K562 (cell line): ENCODE measurements around the gene NPAS2. TPM values are rescaled to one million over a fixed set of nuclear protein-coding genes. Genes with fewer than 3 reads are reported as not detected.

Experiments
- ATAC-seq: fragments of 200-7000 bp; cut with Tn5 transposase; 3 replicates; pipeline ENCODE4 v1.9.1; 2020; ENCODE audit warnings: moderate library complexity
- BruUV-seq: library from RNA; stranded (reverse); fragments of 400-500 nt; replicated peaks from 2 replicates; lab custom pipeline; 2021; lab: Mats Ljungman, UMichigan
- CTCF ChIA-PET: fragments of 300-600 bp; formaldehyde crosslinking; extraction: SDS; loops from one replicate; lab custom pipeline; 2021; ENCODE audit warnings: low intra/inter-chr PET ratio; lab: Yijun Ruan, JAX
- POLR2A ChIA-PET: fragments of 300-600, 350-650 bp; sonication (Branson Sonifier 250); formaldehyde crosslinking; extraction: SDS; loops from one replicate; lab custom pipeline; 2021; ENCODE audit warnings: antibody characterized with exemption, inconsistent platforms; lab: Yijun Ruan, JAX
- DNase-seq, 4 experiments: peaks; one replicate each; pipeline versions ENCODE4 v3.0.0 to v3.0.0-alpha.2; 2011 to 2018; ENCODE audit warnings: low spot score in 3 of 4, mixed read lengths in 3 of 4; ENCODE audit errors: extremely low read depth in 1 of 4
- FAIRE-seq: peaks from 2 replicates; lab custom pipeline; 2011; peaks lifted over from hg19 to GRCh38; lab: Jason Lieb, UNC
- H2AFZ ChIP-seq: 2 replicates; pipeline ENCODE4 v1.6.0; 2011; ENCODE audit warnings: low read depth, low read length, control low read depth, inconsistent platforms
- H3K27ac ChIP-seq: fragments of 200-600 bp; 3 replicates; pipeline ENCODE4 v1.8.0; 2011; ENCODE audit warnings: low read depth, mild to moderate bottlenecking, control low read depth, inconsistent platforms, low read length, moderate library complexity, mixed read lengths; ENCODE audit errors: extremely low read depth
- H3K27me3 ChIP-seq, 2 experiments: fragments of 300-600 bp in 1 of 2; 2 replicates in 1 of 2; 3 replicates in 1 of 2; pipeline versions ENCODE4 v1.6.0 to v1.8.0; 2011; ENCODE audit warnings: inconsistent platforms in 2 of 2, low read length in 2 of 2, mild to moderate bottlenecking in 1 of 2, mixed read lengths in 1 of 2, moderate library complexity in 1 of 2; ENCODE audit not compliant: control insufficient read depth in 2 of 2, insufficient read depth in 2 of 2
- H3K36me3 ChIP-seq: fragments of 300-600 bp; 3 replicates; pipeline ENCODE4 v1.8.0; 2011; ENCODE audit warnings: mild to moderate bottlenecking, low read length, inconsistent platforms; ENCODE audit not compliant: control insufficient read depth, insufficient read depth
- H3K4me1 ChIP-seq, 2 experiments: fragments of 200-600 bp in 1 of 2; replicated peaks in 1 of 2; 2 replicates in 1 of 2; 3 replicates in 1 of 2; pipeline versions ENCODE4 v1.5.1 to v1.8.0; 2011; ENCODE audit warnings: inconsistent platforms in 2 of 2, low read length in 2 of 2, mild to moderate bottlenecking in 1 of 2, mixed read lengths in 1 of 2, moderate library complexity in 1 of 2; ENCODE audit not compliant: control insufficient read depth in 2 of 2, insufficient read depth in 2 of 2
- H3K4me2 ChIP-seq: 2 replicates; pipeline ENCODE4 v1.6.1; 2011; ENCODE audit warnings: low read length, control low read depth, inconsistent platforms, mixed read lengths; ENCODE audit not compliant: insufficient read depth
- H3K4me3 ChIP-seq: fragments of 200-600 bp; sonication (generic), shearing (Covaris generic); 2 replicates; pipeline ENCODE4 v1.5.1; 2016; ENCODE audit warnings: control low read depth, inconsistent platforms
- H3K79me2 ChIP-seq: fragments of 200-600 bp; 3 replicates; pipeline ENCODE4 v1.8.0; 2011; ENCODE audit warnings: low read length, inconsistent platforms; ENCODE audit not compliant: control insufficient read depth, insufficient read depth
- H3K9ac ChIP-seq, 2 experiments: 2 replicates each; pipeline versions ENCODE4 v1.6.0 to v1.6.1; 2011; ENCODE audit warnings: low read depth in 2 of 2, low read length in 2 of 2, control low read depth in 1 of 2, inconsistent platforms in 1 of 2, mild to moderate bottlenecking in 1 of 2, mixed read lengths in 1 of 2; ENCODE audit not compliant: insufficient read depth in 1 of 2
- H3K9me1 ChIP-seq: one replicate; pipeline ENCODE4 v1.6.0; 2011; ENCODE audit warnings: inconsistent platforms, mild to moderate bottlenecking, low read length, moderate library complexity; ENCODE audit not compliant: control insufficient read depth, insufficient read depth
- H3K9me3 ChIP-seq: replicated peaks from 2 replicates; pipeline ENCODE4 v1.5.1; 2011; ENCODE audit warnings: low read depth, low read length, inconsistent platforms; ENCODE audit not compliant: control insufficient read depth, insufficient read depth
- H4K20me1 ChIP-seq: replicated peaks from 2 replicates; pipeline ENCODE4 v1.6.1; 2011; ENCODE audit warnings: low read length, inconsistent platforms, mixed read lengths; ENCODE audit not compliant: control insufficient read depth, insufficient read depth
- CLOCK ChIP-seq: fragments of 250-450 bp; sonication (Bioruptor Pico); IDR thresholded peaks from 2 replicates; pipeline ENCODE4 v1.4.0; 2020; ENCODE audit warnings: mild to moderate bottlenecking, moderate library complexity, borderline replicate concordance
- E2F4 ChIP-seq: sonication (generic); formaldehyde crosslinking; IDR thresholded peaks from 2 replicates; pipeline ENCODE4 v1.8.0; 2022; ENCODE audit warnings: mild to moderate bottlenecking, low read depth, missing genetic modification reagents
- E4F1 ChIP-seq: fragments of 250-450 bp; sonication (Bioruptor Pico); IDR thresholded peaks from 2 replicates; pipeline ENCODE4 v1.5.0; 2021; ENCODE audit warnings: mild to moderate bottlenecking, borderline replicate concordance
- ERF ChIP-seq: fragments of 450-650 bp; formaldehyde crosslinking; IDR thresholded peaks from 2 replicates; pipeline ENCODE4 v1.4.0; 2020; ENCODE audit warnings: mild to moderate bottlenecking, mixed read lengths
- ETS2 ChIP-seq: IDR thresholded peaks from 2 replicates; pipeline ENCODE4 v1.6.1; 2016; ENCODE audit warnings: borderline replicate concordance, missing genetic modification characterization, mild to moderate bottlenecking, moderate library complexity, missing compliant biosample characterization; ENCODE audit not compliant: poor library complexity, severe bottlenecking
- GTF2B ChIP-seq: IDR thresholded peaks from 2 replicates; pipeline ENCODE4 v1.6.1; 2011; ENCODE audit not compliant: insufficient read length; ENCODE audit errors: extremely low read depth
- HDAC3 ChIP-seq: fragments of 450-650 bp; IDR thresholded peaks from 2 replicates; pipeline ENCODE4 v1.6.1; 2018; ENCODE audit warnings: borderline replicate concordance, mild to moderate bottlenecking, moderate library complexity; ENCODE audit not compliant: partially characterized antibody
- HNRNPL ChIP-seq: fragments of 200-400 bp; formaldehyde crosslinking; IDR thresholded peaks from 2 replicates; pipeline ENCODE4 v1.6.1; 2017; ENCODE audit warnings: low read depth, mild to moderate bottlenecking, low read length
- NFATC3 ChIP-seq: fragments of 450-650 bp; IDR thresholded peaks from 2 replicates; pipeline ENCODE4 v1.6.1; 2017; ENCODE audit warnings: mild to moderate bottlenecking
- RAD51 ChIP-seq: fragments of 450-650 bp; IDR thresholded peaks from 2 replicates; pipeline ENCODE4 v1.7.1; 2016; ENCODE audit warnings: low read depth, mild to moderate bottlenecking, borderline replicate concordance
- SMARCB1 ChIP-seq: IDR thresholded peaks from 2 replicates; pipeline ENCODE4 v1.6.1; 2011; ENCODE audit warnings: improper control_type of control experiment, low read depth; ENCODE audit not compliant: insufficient read length
- ZNF239 ChIP-seq: fragments of 250-450 bp; sonication (Bioruptor Pico); IDR thresholded peaks from 2 replicates; pipeline ENCODE4 v1.4.0; 2020; ENCODE audit warnings: mild to moderate bottlenecking
- ZNF444 ChIP-seq: fragments of 250-450 bp; sonication (Bioruptor Pico); IDR thresholded peaks from 2 replicates; pipeline ENCODE4 v1.4.0; 2020; ENCODE audit warnings: mild to moderate bottlenecking, moderate library complexity
- ZNF696 ChIP-seq: fragments of 250-450 bp; sonication (Bioruptor Pico); conservative IDR thresholded peaks from 2 replicates; pipeline ENCODE4 v1.4.0; 2020; ENCODE audit warnings: mild to moderate bottlenecking, moderate library complexity
- ZNF76 ChIP-seq: fragments of 250-450 bp; sonication (Bioruptor Pico); IDR thresholded peaks from 2 replicates; pipeline ENCODE4 v1.4.0; 2020; ENCODE audit warnings: mild to moderate bottlenecking, moderate library complexity, borderline replicate concordance
- ZNF785 ChIP-seq: fragments of 250-450 bp; sonication (Bioruptor Pico); IDR thresholded peaks from 2 replicates; pipeline ENCODE4 v1.4.0; 2020; ENCODE audit warnings: mild to moderate bottlenecking
- WGBS: fragments of 100-300 bp; shearing (Covaris generic); methylation state at CpG from one replicate; pipeline ENCODE4 v1.1.6; 2016; ENCODE audit warnings: low coverage, mixed read lengths; ENCODE audit not compliant: insufficient coverage; ENCODE audit errors: missing lambda C conversion rate; 5-methylcytosine and 5-hydroxymethylcytosine counted together
- in situ Hi-C: fragments of 300-500 bp; cut with MboI; formaldehyde crosslinking; loops from 4 replicates; pipeline ENCODE4 v1.15.0; 2018; ENCODE audit warnings: inconsistent platforms, mixed read lengths
- intact Hi-C: fragments of 100-400 bp; cut with micrococcal nuclease; formaldehyde crosslinking; loops from 2 replicates; pipeline ENCODE4 v1.14.2; 2022
- polyA plus RNA-seq, 8 experiments: library from polyadenylated mRNA; depleted of rRNA in 4 of 8; stranded (reverse) in 5 of 8; unstranded in 3 of 8; fragments of >200 nt; fragmentation: Nextera tagmentation in 2 of 8; fragmentation: Illumina TruSeq in 1 of 8; extraction: Ambion mirVana in 2 of 8; extraction: Trizol in 1 of 8; gene quantifications; 2 replicates each; pipeline versions ENCODE4 v1.2.1 to v1.2.3, GENCODE V29; 2011 to 2014; ENCODE audit warnings: inconsistent platforms in 1 of 8, missing spikeins in 1 of 8
- total RNA-seq, 7 experiments: library from RNA; depleted of rRNA in 6 of 7; stranded (reverse); fragments of >200 nt in 6 of 7; fragmentation: Illumina TruSeq in 2 of 7; extraction: Trizol in 2 of 7; gene quantifications; 2 replicates each; pipeline versions ENCODE4 v1.2.1 to v1.2.3, GENCODE V29; 2011 to 2021; ENCODE audit warnings: low replicate concordance in 1 of 7

NPAS2 gene
- total and polyA plus RNA-seq, 9 of the 15 experiments (the other 6 are each of a cell fraction or from before 2014, with no cell fraction given): 0.06 to 0.29 (median 0.07) TPM; not detected in 5

- Histone ChIP-seq H3K9me1 (no peaks in the 10 kb centered on the region), H3K9me3 (no peaks in the 10 kb centered on the region), H3K4me3 (no peak overlapping the region), H3K27ac (no peak overlapping the region), H3K9ac (no peak overlapping the region; a peak in 1 of 4 replicates), H2AFZ (no peak overlapping the region), H3K4me2 (no peak overlapping the region), H3K79me2 (no peaks in the 10 kb centered on the region), H4K20me1 (peaks cover 7% of the 10 kb centered on the region; the same call in 1 of the 2 replicates), H3K27me3 (peaks cover 24 to 50% of the 10 kb centered on the region in 2 experiments; a peak in 4 of 5 replicates), H3K4me1 (peaks cover 0 to 8% of the 10 kb centered on the region in 2 experiments; a peak in 2 of 5 replicates), H3K36me3 (no peaks in the 10 kb centered on the region)
- CTCF ChIA-PET: no interaction called here
- no peak for ATAC-seq
- 7% methylated on average over 3 of the region's 3 CpGs for WGBS
- no peak for FAIRE-seq
- POLR2A ChIA-PET: interaction anchor here (1.1 to 2.5 kb wide), 3 partner anchors 11 to 28 kb away, joined by 3 to 8 read pairs (median 6); partner anchors contain the start of gene RPL31
- intact Hi-C loops: loop anchor here (10.0 kb wide), 2 partner anchors 163 to 563 kb away; partner anchors contain the start of gene NPAS2
- DNase-seq: no peak
- in situ Hi-C loops: no loop called here
- no TSS peak for BruUV-seq
- TF ChIP-seq ZNF76 (no peak), E2F4 (no peak), RAD51 (no peak), ZNF444 (CRISPR knock-in tag) (no peak), GTF2B (no peak), CLOCK (CRISPR knock-in tag) (no peak), E4F1 (CRISPR knock-in tag) (no peak), NFATC3 (no peak), HDAC3 (no peak), ERF (no peak), ZNF785 (CRISPR knock-in tag) (no peak), ZNF239 (CRISPR knock-in tag) (no peak), HNRNPL (no peak), ZNF696 (no peak), SMARCB1 (no peak), ETS2 (tag) (no peak)
Observed at GRCh38 chr2:100987536-100987935, 167.6 kb downstream of the NPAS2 start.
